Smooth muscle cell (in vitro differentiated cells): ENCODE data around the gene COG2. TPM values are rescaled to one million over a fixed set of nuclear protein-coding genes. Genes with fewer than 3 reads are reported as not detected.

Source experiments
- DNase-seq: peaks from one replicate; lab custom pipeline; 2025; ENCODE audit not compliant: unreplicated experiment; lab: John Stamatoyannopoulos, UW
- H2AFZ ChIP-seq: fragments of 200-600 bp; sonication (generic); 2 replicates; pipeline ENCODE4 v1.6.0; 2016; ENCODE audit warnings: antibody characterized with exemption, low read depth, mild to moderate bottlenecking
- H3F3A ChIP-seq: fragments of 200-600 bp; sonication (generic); 2 replicates; pipeline ENCODE4 v1.6.0; 2017; ENCODE audit warnings: antibody characterized with exemption, low read depth
- H3K27ac ChIP-seq: fragments of 200-600 bp; sonication (generic); 2 replicates; pipeline ENCODE4 v1.5.1; 2016; ENCODE audit warnings: low read depth, mild to moderate bottlenecking
- H3K27me3 ChIP-seq: fragments of 200-600 bp; sonication (generic); 2 replicates; pipeline ENCODE4 v1.6.1; 2016; ENCODE audit warnings: low read depth, mild to moderate bottlenecking
- H3K36me3 ChIP-seq: fragments of 200-600 bp; sonication (generic); 2 replicates; pipeline ENCODE4 v1.5.1; 2016; ENCODE audit warnings: low read depth
- H3K4me1 ChIP-seq: fragments of 200-600 bp; sonication (generic); 2 replicates; pipeline ENCODE4 v1.5.1; 2016; ENCODE audit warnings: low read depth
- H3K4me2 ChIP-seq: fragments of 200-600 bp; sonication (generic); 2 replicates; pipeline ENCODE4 v1.6.0; 2016; ENCODE audit warnings: mild to moderate bottlenecking
- H3K4me3 ChIP-seq: fragments of 200-600 bp; sonication (generic); 2 replicates; pipeline ENCODE4 v1.5.1; 2016; ENCODE audit warnings: mild to moderate bottlenecking
- H3K79me2 ChIP-seq: fragments of 200-600 bp; sonication (generic); 2 replicates; pipeline ENCODE4 v1.6.0; 2016; ENCODE audit warnings: low read depth, mild to moderate bottlenecking
- H3K9ac ChIP-seq: fragments of 200-600 bp; sonication (generic); 2 replicates; pipeline ENCODE4 v1.6.0; 2016; ENCODE audit warnings: low read depth
- H3K9me3 ChIP-seq: fragments of 200-600 bp; sonication (generic); replicated peaks from 2 replicates; pipeline ENCODE4 v1.5.1; 2016; ENCODE audit warnings: low read depth
- H4K20me1 ChIP-seq: fragments of 200-600 bp; sonication (generic); 2 replicates; pipeline ENCODE4 v1.6.0; 2016; ENCODE audit warnings: low read depth
- WGBS: methylation state at CpG from one replicate; pipeline ENCODE4 v1.1.7; 2016; ENCODE audit warnings: low lambda C conversion rate; 5-methylcytosine and 5-hydroxymethylcytosine counted together
- polyA plus RNA-seq: library from polyadenylated mRNA; unstranded; fragments of >200 nt; fragmentation: Nextera tagmentation; extraction: Ambion mirVana; gene quantifications from 2 replicates; pipeline ENCODE4 v1.2.1, GENCODE V29; 2016
- total RNA-seq: library from RNA; depleted of rRNA; stranded (reverse); fragments of >200 nt; gene quantifications from 2 replicates; pipeline ENCODE4 v1.2.3, GENCODE V29; 2014
- TF ChIP-seq, protein P1 (sequence below): fragments of 200-600 bp; sonication (generic); IDR thresholded peaks from 2 replicates; pipeline ENCODE4 v1.5.1; 2017; ENCODE audit warnings: borderline replicate concordance, mild to moderate bottlenecking, antibody characterized with exemption; ENCODE audit not compliant: insufficient read depth, poor library complexity, severe bottlenecking

COG2 gene
- total and polyA plus RNA-seq, 2 experiments from 2014 or later = 16.5 to 23.8 TPM

DNA sequence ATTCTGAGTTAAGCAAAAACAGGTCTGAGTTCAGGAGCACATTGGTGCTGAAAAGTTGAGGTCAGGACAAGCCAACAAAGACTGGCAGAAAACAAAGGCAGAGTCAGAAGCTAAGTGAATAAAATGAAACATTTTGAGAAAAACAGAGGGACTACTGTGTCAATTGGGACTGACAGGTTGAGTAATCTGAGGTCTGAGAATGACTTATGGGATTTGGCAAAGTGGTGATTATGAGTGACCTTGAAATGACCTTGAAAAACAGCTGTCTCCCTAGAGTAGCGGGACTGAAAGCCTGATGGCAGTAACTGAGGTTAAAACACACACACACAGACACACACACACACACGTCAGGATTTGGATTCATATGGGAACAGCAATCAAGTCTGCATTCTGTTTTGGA lies 8.8 kb upstream of the COG2 start:
- no peaks in the 10 kb centered on the region for H3K36me3 ChIP-seq

DNA sequence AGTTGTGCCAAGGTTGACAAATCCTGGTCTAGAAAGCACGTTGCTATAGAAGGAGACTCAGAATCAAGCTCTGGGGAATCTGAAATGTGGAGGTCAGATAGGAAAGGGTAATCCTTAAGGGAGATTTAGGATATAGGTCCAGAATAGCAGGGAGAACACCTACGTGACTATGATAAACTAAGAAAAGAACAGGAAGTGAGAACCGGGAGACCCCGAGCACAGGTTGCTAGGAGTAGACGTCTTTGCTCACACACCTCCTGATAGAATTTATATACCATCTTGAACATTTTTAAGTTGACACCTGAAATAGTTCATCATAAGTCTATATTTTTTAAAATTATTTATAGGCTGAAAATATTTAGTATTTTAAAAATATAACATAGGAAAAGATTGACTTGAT lies 7.9 kb upstream of the COG2 start:
- no peak overlapping the region for H3K4me3 ChIP-seq
- H3K36me3 ChIP-seq = no peaks in the 10 kb centered on the region
- no peak overlapping the region for H3K4me2 ChIP-seq
- no peak overlapping the region for H3K9ac ChIP-seq
- H4K20me1 ChIP-seq = no peaks in the 10 kb centered on the region
- H3F3A ChIP-seq = no peaks in the 10 kb centered on the region
- H3K27me3 ChIP-seq = peaks cover 30% of the 10 kb centered on the region
- WGBS = 88% methylated on average over 5 of the region's 5 CpGs
- H3K4me1 ChIP-seq = no peaks in the 10 kb centered on the region
- no peaks in the 10 kb centered on the region for H3K9me3 ChIP-seq
- no peak for DNase-seq
- H3K27ac ChIP-seq = no peak overlapping the region
- no peak overlapping the region for H2AFZ ChIP-seq
- TF ChIP-seq, protein P1, sequence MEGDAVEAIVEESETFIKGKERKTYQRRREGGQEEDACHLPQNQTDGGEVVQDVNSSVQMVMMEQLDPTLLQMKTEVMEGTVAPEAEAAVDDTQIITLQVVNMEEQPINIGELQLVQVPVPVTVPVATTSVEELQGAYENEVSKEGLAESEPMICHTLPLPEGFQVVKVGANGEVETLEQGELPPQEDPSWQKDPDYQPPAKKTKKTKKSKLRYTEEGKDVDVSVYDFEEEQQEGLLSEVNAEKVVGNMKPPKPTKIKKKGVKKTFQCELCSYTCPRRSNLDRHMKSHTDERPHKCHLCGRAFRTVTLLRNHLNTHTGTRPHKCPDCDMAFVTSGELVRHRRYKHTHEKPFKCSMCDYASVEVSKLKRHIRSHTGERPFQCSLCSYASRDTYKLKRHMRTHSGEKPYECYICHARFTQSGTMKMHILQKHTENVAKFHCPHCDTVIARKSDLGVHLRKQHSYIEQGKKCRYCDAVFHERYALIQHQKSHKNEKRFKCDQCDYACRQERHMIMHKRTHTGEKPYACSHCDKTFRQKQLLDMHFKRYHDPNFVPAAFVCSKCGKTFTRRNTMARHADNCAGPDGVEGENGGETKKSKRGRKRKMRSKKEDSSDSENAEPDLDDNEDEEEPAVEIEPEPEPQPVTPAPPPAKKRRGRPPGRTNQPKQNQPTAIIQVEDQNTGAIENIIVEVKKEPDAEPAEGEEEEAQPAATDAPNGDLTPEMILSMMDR = no peak
- H3K79me2 ChIP-seq = no peaks in the 10 kb centered on the region

More for the DNA sequence above, 8.8 kb upstream of the COG2 start:
- no peak overlapping the region for H2AFZ ChIP-seq
- H3K4me3 ChIP-seq = no peak overlapping the region
- no peak overlapping the region for H3K4me2 ChIP-seq
- DNase-seq = no peak
- H3K9me3 ChIP-seq = no peaks in the 10 kb centered on the region
- TF ChIP-seq, protein P1 = no peak
- no peaks in the 10 kb centered on the region for H3K4me1 ChIP-seq
- peaks cover 21% of the 10 kb centered on the region for H3K27me3 ChIP-seq
- H3K9ac ChIP-seq = no peak overlapping the region
- WGBS = 86% methylated on average over 2 of the region's 2 CpGs
- H3K79me2 ChIP-seq = no peaks in the 10 kb centered on the region
- no peaks in the 10 kb centered on the region for H4K20me1 ChIP-seq
- no peak overlapping the region for H3K27ac ChIP-seq
- H3F3A ChIP-seq = no peaks in the 10 kb centered on the region

DNA sequence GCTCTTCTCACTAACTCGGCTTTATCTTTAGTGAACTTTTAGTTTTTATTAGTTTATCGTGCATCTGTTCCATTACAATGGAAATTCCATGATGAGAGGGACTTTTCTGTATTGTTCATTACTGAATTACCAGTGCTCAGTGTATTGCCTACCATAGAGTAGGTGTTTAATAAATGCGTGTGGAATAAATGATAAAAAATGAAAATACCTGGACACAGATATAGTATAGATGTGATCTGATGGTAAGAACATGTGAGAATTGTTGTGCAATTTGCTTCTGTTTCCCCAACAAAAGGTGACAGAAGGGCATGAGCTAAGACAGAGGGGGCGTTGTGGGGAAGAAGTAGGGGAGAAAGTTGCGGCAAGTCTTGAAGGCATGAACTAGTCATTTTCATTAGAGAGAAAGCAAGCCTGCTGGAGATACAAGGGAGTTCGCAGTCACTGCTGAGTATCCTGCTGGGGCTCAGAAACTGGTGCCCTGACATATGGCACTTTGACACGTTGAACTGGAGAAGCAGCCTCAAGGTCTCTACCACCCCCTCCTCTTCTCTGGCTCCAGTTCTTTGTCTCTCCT lies 5.6 kb upstream of the COG2 start:
- Histone ChIP-seq H3K27ac (no peak overlapping the region), H3K9ac (no peak overlapping the region), H3K79me2 (no peaks in the 10 kb centered on the region), H3K4me3 (no peak overlapping the region), H3K9me3 (no peaks in the 10 kb centered on the region), H3K4me2 (no peak overlapping the region), H3F3A (no peaks in the 10 kb centered on the region), H4K20me1 (no peaks in the 10 kb centered on the region), H3K27me3 (peaks cover 32% of the 10 kb centered on the region), H3K36me3 (no peaks in the 10 kb centered on the region), H3K4me1 (peaks cover 1% of the 10 kb centered on the region), H2AFZ (no peak overlapping the region)
- no peak for DNase-seq
- TF ChIP-seq, protein P1 = no peak
- 94% methylated on average over 7 of the region's 7 CpGs for WGBS

DNA sequence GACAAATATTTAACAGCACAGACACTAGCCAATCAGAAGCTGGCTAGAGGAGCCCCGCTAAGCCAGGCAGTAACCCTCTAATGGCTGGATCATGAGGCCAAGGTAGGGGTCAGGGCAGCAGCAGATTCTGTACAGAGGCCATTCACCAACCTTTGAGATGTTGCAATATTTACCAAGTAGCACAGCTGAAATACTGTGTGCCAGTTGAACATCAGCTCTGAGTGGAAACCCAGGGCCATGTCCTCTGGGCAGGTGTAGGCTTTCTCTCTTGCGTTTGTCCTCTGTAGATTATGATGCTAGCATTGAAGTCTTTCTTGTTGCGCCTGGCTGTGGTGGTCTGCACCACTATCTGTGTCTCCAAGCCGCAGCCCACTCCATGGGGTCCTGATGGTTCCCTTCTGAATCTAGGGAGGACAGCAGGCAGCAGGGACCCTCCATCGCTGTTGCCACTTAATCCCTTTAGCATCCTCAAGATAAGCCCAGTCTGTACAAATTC lies 2.5 kb upstream of the COG2 start:
- Histone ChIP-seq H3K4me2 (no peak overlapping the region), H3K4me3 (no peak overlapping the region), H3K9ac (no peak overlapping the region), H2AFZ (no peak overlapping the region), H3K79me2 (peaks cover 19% of the 10 kb centered on the region), H3F3A (peaks cover 4% of the 10 kb centered on the region), H3K9me3 (no peaks in the 10 kb centered on the region), H3K36me3 (no peaks in the 10 kb centered on the region), H4K20me1 (peaks cover 11% of the 10 kb centered on the region), H3K27me3 (peaks cover 32% of the 10 kb centered on the region), H3K4me1 (peaks cover 15% of the 10 kb centered on the region), H3K27ac (no peak overlapping the region)
- TF ChIP-seq, protein P1 = no peak
- WGBS = 89% methylated on average over 5 of the region's 5 CpGs
- DNase-seq = no peak
